Stimulated activated naive B cell treated with anti-CD40 and anti-IgM and Interleukin-4, amounts not matched to agents 10 μg/mL and 1 μg/mL and 100 μg/mL, for 72 hours (primary cell): ENCODE results near the gene VAV2.

ENCODE experiments used
- ATAC-seq, 2 donors: fragments of 150-1000 bp; cut with Tn5 transposase; replicated peaks; 2 replicates each; pipeline ENCODE4 v1.10.0; 2021; ENCODE audit warnings: moderate library complexity in 1 of 2
- DNase-seq: peaks from one replicate; pipeline ENCODE4 v3.0.0; 2021
- H3K27ac Mint-ChIP-seq: one replicate; pipeline ENCODE4 v1.8.0; 2022; ENCODE audit warnings: mild to moderate bottlenecking, mixed read lengths
- H3K27me3 Mint-ChIP-seq, 2 donors: one replicate each; pipeline ENCODE4 v1.8.0; 2022; ENCODE audit warnings: mixed read lengths in 2 of 2
- H3K36me3 Mint-ChIP-seq, 2 donors: one replicate each; pipeline ENCODE4 v1.8.0; 2022; ENCODE audit warnings: mixed read lengths in 2 of 2, mild to moderate bottlenecking in 1 of 2
- H3K4me1 Mint-ChIP-seq, 2 donors: one replicate each; pipeline ENCODE4 v1.8.0; 2022; ENCODE audit warnings: mixed read lengths in 2 of 2, mild to moderate bottlenecking in 1 of 2
- H3K4me3 Mint-ChIP-seq, 2 donors: one replicate each; pipeline ENCODE4 v1.8.0; 2022; ENCODE audit warnings: mild to moderate bottlenecking in 2 of 2, mixed read lengths in 2 of 2, moderate library complexity in 1 of 2
- H3K9me3 Mint-ChIP-seq, 2 donors: one replicate each; pipeline ENCODE4 v1.8.0; 2022; ENCODE audit warnings: mixed read lengths in 2 of 2, mild to moderate bottlenecking in 1 of 2

The VAV2 gene

GRCh38 chr9:133780404-133780945, 211.6 kb downstream of the VAV2 start:
- Mint-ChIP-seq H3K36me3 (peaks cover 45 to 61% of the 10 kb centered on the region in 2 donors), H3K9me3 (no peaks in the 10 kb centered on the region), H3K4me1 (peaks cover 36 to 42% of the 10 kb centered on the region in 2 donors), H3K4me3 (no peak overlapping the region), H3K27me3 (no peaks in the 10 kb centered on the region), H3K27ac (peak overlapping the region; percentile 25)
- ATAC-seq = no peak
- no peak for DNase-seq

GRCh38 chr9:133779516-133780403, 212.4 kb downstream of the VAV2 start:
- H3K36me3 Mint-ChIP-seq = peaks cover 45 to 61% of the 10 kb centered on the region in 2 donors

GRCh38 chr9:133779081-133779480, 213.0 kb downstream of the VAV2 start:
- peaks cover 23 to 28% of the 10 kb centered on the region in 2 donors for H3K4me1 Mint-ChIP-seq
- ATAC-seq (no peak), DNase-seq (no peak)
- peaks cover 0 to 4% of the 10 kb centered on the region in 2 donors for H3K9me3 Mint-ChIP-seq
- no peak overlapping the region for H3K4me3 Mint-ChIP-seq
- H3K27me3 Mint-ChIP-seq = no peaks in the 10 kb centered on the region
- no peak overlapping the region for H3K27ac Mint-ChIP-seq
- peaks cover 47 to 62% of the 10 kb centered on the region in 2 donors for H3K36me3 Mint-ChIP-seq

More at GRCh38 chr9:133779516-133780403, 212.4 kb downstream of the VAV2 start:
- Mint-ChIP-seq H3K4me1 (peaks cover 29 to 35% of the 10 kb centered on the region in 2 donors), H3K27me3 (no peaks in the 10 kb centered on the region), H3K9me3 (peaks cover 0 to 2% of the 10 kb centered on the region in 2 donors), H3K4me3 (no peak overlapping the region), H3K27ac (no peak overlapping the region)
- no peak for ATAC-seq
- DNase-seq = no peak

- Mint-ChIP-seq H3K36me3 (peaks cover 42 to 62% of the 10 kb centered on the region in 2 donors), H3K27me3 (no peaks in the 10 kb centered on the region), H3K27ac (no peak overlapping the region), H3K4me1 (peaks cover 18 to 22% of the 10 kb centered on the region in 2 donors), H3K4me3 (no peak overlapping the region), H3K9me3 (peaks cover 0 to 4% of the 10 kb centered on the region in 2 donors)
- ATAC-seq (no peak), DNase-seq (no peak)
Observed at GRCh38 chr9:133778336-133779013, 213.6 kb downstream of the VAV2 start.

- DNase-seq (no peak), ATAC-seq (no peak)
- Mint-ChIP-seq H3K4me3 (no peak overlapping the region), H3K9me3 (peaks cover 0 to 4% of the 10 kb centered on the region in 2 donors), H3K4me1 (peaks cover 12 to 16% of the 10 kb centered on the region in 2 donors), H3K36me3 (peaks cover 37 to 56% of the 10 kb centered on the region in 2 donors), H3K27me3 (no peaks in the 10 kb centered on the region), H3K27ac (no peak overlapping the region)
Observed at GRCh38 chr9:133777871-133778270, 214.3 kb downstream of the VAV2 start.

GRCh38 chr9:133777068-133777791, 214.9 kb downstream of the VAV2 start:
- ATAC-seq = no peak
- Mint-ChIP-seq H3K4me3 (no peak overlapping the region), H3K9me3 (peaks cover 0 to 4% of the 10 kb centered on the region in 2 donors), H3K36me3 (peaks cover 41 to 61% of the 10 kb centered on the region in 2 donors), H3K4me1 (peaks cover 6 to 10% of the 10 kb centered on the region in 2 donors), H3K27ac (no peak overlapping the region), H3K27me3 (no peaks in the 10 kb centered on the region)
- no peak for DNase-seq

DNA sequence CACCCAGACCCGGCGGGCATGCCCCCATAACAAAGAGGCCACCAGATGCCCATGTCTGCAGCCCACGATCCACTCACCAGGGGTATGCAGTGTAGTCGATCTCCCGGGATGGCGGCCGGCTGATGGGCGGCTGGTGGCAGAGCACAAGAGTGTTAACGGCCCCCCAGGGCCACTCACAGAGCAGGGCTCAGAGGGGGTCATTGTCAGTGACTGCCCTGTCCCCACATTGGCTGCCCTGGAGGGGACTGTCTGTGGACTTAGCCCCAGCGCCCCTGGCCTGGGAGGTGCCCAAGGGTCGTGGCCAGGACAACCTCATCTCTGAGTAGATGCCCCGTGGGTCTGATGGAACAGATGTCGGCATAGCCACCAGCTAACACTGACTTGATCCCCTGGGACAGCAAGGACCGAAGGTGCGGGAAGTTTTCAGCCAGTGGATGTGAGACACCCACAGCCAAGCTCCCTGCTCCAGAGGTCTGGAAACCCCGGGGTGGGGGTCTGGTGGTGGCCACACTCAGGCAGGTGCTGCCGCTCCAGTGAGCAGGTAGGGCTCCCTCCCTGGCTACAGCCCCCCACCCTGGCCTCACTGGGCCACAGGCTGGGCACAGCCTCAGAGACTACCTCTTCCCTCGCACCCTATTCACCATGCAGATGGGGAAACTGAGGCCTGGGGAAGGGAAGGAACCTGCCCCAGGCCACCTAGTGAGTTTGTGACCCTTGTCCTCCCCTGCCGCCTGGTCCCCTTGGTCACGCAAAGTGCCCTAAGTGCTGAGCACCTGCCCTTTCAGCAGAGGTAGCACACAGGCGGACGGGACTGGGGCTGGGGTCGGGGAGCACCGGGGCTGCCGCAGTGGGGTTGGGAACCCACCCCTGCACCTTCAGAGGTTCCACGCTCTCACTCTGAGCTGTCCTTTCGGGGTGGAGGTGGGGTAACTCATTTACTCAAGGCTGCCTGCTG, 215.9 kb downstream of the VAV2 start:
- ATAC-seq (no peak), DNase-seq (no peak)
- Mint-ChIP-seq H3K27ac (peak overlapping the region; percentile 31), H3K36me3 (peaks cover 43 to 63% of the 10 kb centered on the region in 2 donors), H3K9me3 (peaks cover 0 to 4% of the 10 kb centered on the region in 2 donors), H3K4me3 (no peak overlapping the region), H3K27me3 (no peaks in the 10 kb centered on the region), H3K4me1 (peaks cover 0 to 3% of the 10 kb centered on the region in 2 donors)

- ATAC-seq = no peak
- DNase-seq = no peak
- Mint-ChIP-seq H3K4me3 (no peak overlapping the region), H3K36me3 (peaks cover 47 to 67% of the 10 kb centered on the region in 2 donors), H3K27ac (no peak overlapping the region), H3K27me3 (no peaks in the 10 kb centered on the region), H3K9me3 (peaks cover 1 to 4% of the 10 kb centered on the region in 2 donors), H3K4me1 (peaks cover 0 to 3% of the 10 kb centered on the region in 2 donors)
Observed at GRCh38 chr9:133775291-133775690, 216.8 kb downstream of the VAV2 start.

DNA sequence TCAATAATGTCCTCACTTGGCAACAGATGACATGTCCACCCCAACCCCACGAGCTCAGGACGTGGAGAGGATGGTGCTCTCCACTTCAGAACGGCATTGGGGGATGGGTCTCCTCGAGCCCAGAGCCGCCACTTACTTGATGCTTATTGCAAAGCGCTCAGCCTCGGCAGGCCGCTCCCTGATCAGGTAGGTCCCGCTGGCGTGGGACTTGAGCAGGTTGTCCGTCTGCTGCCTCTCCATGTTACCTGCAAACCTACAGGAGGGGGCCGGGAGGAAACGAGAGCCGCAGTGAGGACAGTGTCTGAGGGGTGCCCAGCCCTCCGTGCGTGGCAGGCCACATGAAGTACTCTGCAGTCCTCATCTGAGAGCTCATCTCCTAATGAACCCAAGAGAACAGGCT, 217.3 kb downstream of the VAV2 start:
- Mint-ChIP-seq H3K27me3 (no peaks in the 10 kb centered on the region), H3K4me3 (no peak overlapping the region), H3K27ac (no peak overlapping the region), H3K36me3 (peaks cover 48 to 64% of the 10 kb centered on the region in 2 donors), H3K4me1 (no peaks in the 10 kb centered on the region), H3K9me3 (peaks cover 1 to 4% of the 10 kb centered on the region in 2 donors)
- ATAC-seq (no peak), DNase-seq (no peak)

DNA sequence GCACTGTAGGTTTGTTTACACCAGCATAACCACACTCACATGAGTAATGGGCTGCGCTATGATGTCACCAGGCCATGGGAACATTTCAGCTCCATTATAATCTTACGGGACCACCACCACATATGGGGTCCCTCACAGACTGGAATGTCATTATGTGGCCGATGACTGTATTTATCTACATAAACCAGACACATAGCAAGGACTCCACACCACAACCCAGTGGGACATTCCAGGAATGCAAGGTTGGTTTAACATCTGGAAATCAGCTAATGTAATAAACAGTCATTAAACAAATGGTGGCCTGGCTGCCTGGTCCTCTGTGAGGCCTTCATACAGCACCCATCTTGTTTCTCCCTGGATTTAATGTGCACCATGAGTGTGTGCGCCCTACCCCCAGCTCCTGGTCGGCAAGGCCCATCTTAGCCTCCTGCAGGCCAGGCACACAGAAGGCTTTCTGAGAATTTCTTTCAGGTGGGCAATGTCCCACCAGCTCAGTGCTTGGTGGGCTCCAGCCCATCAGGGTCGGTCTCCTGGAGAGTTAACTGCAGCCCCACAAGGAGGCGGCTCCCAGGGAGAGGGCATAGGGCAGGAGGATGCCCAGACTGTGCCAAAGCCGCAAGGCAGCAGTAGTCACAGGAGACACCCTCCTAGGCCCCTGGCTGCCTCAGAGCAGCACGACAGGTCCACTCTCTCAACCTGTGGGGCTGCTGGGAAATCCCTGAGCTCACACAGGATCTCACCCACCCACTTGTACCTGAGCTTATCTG, 218.1 kb downstream of the VAV2 start:
- H3K9me3 Mint-ChIP-seq = peaks cover 1 to 4% of the 10 kb centered on the region in 2 donors
- DNase-seq = no peak
- ATAC-seq = no peak
- H3K27ac Mint-ChIP-seq = no peak overlapping the region
- H3K4me1 Mint-ChIP-seq = no peaks in the 10 kb centered on the region
- H3K36me3 Mint-ChIP-seq = peaks cover 45 to 64% of the 10 kb centered on the region in 2 donors
- no peaks in the 10 kb centered on the region for H3K27me3 Mint-ChIP-seq
- H3K4me3 Mint-ChIP-seq = no peak overlapping the region

GRCh38 chr9:133772581-133772980, 219.5 kb downstream of the VAV2 start:
- no peaks in the 10 kb centered on the region for H3K4me1 Mint-ChIP-seq
- H3K4me3 Mint-ChIP-seq = no peak overlapping the region
- ATAC-seq = no peak
- no peak overlapping the region for H3K27ac Mint-ChIP-seq
- peaks cover 4 to 7% of the 10 kb centered on the region in 2 donors for H3K9me3 Mint-ChIP-seq
- no peak for DNase-seq
- no peaks in the 10 kb centered on the region for H3K27me3 Mint-ChIP-seq
- H3K36me3 Mint-ChIP-seq = peaks cover 60 to 74% of the 10 kb centered on the region in 2 donors
